ENCODE results near the gene OSBPL2.

Gene OSBPL2

GRCh38 chr20:62222972-62223371 is 15.3 kb upstream of the OSBPL2 start:
- no peak for DNase-seq

GRCh38 chr20:62223571-62223970 is 14.8 kb upstream of the OSBPL2 start:
- no peak for DNase-seq

DNA sequence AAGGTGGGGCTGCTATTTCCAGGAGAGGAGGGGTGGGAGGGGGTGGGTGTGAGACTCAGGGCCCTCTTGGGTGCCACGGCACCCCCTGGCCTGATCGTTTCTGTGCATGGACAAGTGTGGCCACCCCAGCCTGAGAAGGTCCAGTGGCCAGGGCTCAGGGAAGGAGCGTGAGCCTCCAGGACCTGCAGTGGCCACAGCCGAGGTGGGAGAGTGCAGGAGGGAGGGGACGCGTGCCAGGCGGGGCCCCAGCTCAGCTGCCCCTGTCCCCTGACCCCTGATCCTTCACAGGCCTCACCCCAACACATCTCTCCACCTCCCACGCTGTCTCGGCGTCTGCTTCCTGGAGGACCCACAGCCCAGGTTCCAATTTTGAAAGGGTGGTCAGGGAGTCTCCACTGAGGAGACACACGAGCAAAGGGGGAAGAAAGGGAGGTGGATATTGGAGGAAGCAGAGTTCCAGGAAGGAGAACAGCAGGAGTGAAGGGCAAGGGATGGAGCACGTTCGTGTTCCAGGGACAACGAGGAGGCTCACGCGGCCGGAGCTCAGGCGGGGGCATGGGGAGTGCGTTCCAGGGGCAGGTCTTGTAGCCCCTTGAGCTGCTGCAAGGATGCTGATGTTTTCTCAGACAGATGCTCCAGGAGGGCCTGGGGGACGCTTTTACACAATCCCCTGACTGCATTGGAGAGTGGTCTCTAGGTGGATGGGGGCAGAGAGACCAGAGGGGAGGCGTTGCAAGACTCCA is 14.0 kb upstream of the OSBPL2 start:
- no peak for DNase-seq

DNA sequence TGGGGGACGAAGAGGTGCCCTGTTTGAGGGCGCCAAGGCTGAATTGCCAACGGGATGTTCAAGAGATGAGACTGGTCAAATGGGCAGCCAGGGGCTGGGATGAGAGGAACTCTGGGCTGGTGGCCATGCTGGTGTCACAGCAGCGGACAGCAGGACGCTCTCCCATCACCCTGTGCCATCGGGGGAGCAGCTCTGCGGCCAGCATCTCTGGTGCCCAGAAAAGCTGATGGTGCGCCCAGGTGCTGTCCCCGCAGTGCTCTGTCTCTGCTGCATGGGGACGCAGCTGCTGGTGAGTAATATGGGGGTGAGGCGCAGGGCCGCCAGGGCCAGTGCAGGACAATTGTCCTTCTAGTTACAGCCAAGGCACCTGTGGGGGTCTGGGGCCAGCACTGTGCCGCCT is 13.3 kb upstream of the OSBPL2 start:
- no peak for DNase-seq

GRCh38 chr20:62225820-62226635 is 12.3 kb upstream of the OSBPL2 start:
- no peak for DNase-seq

GRCh38 chr20:62226707-62227590 is 11.4 kb upstream of the OSBPL2 start:
- no peak for DNase-seq

DNA sequence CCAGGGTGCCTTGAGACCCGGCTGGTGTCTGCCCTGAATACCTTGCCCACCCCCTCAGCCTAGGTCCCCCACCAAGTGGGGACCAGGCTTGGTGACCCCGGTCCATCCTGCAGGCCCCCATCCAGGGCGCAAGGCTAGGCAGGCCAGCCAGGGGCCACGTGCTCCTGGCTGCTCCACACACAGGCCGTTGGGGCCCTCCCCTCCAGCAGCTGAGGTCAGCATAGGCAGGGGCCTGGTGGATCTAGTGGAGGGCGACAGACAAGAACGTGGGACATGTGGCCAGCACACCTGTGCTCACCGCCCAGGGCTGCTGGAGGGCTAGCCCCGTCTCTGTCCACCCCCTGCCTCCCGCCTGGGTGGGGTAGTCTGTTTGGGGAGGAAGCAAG is 10.7 kb upstream of the OSBPL2 start:
- no peak for DNase-seq

DNA sequence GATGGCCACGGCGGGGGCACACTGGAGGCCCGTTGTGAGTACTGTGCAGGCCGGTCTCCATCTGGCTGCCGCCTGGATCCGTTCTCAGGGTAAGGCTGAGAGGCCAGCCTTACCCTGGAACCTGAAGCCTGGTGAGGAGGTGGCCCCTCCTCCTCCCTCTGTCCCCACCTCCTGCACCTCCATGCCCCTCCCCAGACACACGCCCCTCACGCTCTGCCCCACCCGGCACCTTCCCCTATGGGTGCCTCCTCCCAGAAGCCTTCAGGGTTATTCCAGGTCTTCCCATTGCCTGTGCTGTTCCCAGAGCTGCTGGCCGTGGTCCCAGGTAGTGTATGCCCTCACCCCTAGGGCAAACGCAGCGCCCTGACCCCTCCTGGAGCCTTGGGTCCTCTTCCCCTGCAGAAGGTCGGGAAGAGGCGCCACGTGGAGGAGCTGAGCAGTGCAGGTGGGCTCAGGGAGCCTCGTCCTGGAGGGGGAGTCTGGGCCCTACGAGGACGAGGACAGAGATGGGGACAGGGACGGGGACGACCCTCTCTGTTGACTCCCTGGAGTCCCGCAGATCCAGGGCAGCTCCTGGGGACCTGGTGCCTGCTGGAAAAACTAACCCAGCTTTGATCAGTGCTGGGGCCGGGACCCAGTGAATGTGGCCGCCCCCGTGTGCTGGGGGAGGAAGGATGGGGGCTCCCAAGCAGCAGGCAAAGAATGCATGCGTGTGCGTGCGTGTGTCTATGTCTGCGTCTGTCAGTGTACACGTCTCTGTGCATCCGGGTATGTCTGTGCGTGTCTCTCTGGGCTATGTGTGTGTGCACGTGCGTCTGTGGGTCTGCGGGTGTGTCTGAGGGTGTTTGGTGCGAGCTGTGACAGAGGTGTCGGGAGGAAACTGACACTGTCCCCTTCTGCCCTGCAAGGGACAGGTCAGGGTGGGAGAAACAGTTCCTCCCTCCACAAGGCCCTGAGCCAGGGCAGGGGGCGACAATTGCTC is 10.1 kb upstream of the OSBPL2 start:
- DNase-seq = no peak

GRCh38 chr20:62228982-62229545 is 9.3 kb upstream of the OSBPL2 start:
- no peak for DNase-seq

DNA sequence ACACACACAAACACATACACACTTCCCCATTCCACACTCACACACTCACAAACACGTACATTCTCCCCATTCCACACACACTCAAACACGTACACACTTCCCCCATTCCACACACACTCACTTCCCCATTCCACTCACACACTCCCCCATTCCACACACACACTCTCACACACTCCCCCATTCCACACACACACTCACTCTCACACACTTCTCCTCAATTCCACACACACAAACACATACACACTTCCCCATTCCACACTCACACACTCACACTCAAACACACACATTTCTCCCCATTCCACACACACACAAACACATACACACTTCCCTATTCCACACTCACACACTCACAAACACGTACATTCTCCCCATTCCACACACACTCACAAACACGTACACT is 8.7 kb upstream of the OSBPL2 start:
- no peak for DNase-seq

DNA sequence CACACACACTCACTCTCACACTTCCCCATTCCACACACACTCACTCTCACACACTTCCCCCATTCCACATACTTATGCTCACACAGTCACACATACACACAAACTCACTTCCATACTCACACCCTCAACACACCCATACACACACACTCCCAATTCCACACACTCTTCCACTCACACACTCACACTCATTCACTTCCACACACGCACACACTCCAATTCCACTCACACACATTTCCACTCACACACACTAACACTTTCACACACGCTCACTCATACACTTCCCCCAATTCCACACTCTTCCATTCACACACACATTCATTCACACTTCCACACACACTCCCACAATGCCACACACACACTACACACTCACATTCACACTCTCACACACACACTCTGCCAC is 8.0 kb upstream of the OSBPL2 start:
- DNase-seq = no peak

DNA sequence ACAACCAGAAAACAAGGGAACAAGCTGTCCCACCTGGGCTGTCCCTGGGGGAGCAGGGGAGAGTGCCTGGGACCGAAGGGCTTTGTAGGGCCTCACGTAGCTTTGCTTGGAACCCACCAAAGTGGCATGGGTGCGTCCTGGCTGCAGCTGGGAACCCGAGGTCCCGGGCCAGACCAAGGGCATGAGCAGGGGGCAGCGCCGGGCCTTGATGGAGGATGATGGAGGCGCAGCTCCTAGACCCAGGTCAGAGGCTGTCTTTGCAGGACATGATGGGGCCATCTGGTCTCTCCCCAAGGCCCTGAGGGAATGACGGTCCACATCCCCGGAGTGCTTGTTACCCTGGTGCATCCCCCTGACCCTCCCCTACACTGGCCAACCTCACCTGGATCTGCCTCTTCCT is 7.6 kb upstream of the OSBPL2 start:
- no peak for DNase-seq

DNA sequence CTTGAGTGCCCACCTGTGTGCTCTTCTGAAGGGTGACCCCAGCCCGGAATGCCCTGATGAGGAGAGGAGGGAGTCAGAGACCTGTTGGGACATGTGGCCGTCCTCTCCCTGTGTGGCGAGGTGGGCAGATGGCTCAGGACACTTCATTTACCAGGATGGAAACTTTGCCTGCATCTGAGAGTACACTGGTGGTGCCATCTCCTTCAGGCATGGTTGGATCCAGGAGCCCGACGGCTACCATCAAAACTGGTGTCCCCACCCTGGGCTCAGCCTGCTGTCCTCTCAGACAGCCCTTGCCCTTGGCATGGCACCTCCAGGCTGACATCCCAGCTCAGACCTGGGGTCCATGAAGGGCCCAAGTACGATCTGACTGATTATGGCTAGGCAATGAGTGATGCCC is 7.0 kb upstream of the OSBPL2 start:
- DNase-seq = no peak

DNA sequence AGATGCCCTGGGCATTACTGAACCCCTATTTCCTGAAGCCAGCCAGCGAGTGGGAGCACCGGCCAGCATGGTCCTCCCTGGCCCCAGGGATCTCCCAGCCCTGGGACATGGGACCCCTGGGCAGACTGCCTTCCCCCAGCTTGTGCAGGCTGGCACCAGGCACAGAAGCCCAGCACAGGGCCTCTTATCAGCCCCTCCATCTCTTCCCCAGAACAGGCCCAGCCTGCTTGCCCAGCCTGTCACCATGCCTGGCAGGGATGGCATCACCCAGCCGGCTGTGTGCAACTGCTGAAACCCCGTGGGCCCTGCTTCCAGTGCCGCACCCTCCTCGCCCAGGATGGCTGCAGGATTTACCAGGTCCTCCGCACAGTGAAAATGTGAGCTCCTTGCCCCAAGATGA is 6.1 kb upstream of the OSBPL2 start:
- no peak for DNase-seq

DNA sequence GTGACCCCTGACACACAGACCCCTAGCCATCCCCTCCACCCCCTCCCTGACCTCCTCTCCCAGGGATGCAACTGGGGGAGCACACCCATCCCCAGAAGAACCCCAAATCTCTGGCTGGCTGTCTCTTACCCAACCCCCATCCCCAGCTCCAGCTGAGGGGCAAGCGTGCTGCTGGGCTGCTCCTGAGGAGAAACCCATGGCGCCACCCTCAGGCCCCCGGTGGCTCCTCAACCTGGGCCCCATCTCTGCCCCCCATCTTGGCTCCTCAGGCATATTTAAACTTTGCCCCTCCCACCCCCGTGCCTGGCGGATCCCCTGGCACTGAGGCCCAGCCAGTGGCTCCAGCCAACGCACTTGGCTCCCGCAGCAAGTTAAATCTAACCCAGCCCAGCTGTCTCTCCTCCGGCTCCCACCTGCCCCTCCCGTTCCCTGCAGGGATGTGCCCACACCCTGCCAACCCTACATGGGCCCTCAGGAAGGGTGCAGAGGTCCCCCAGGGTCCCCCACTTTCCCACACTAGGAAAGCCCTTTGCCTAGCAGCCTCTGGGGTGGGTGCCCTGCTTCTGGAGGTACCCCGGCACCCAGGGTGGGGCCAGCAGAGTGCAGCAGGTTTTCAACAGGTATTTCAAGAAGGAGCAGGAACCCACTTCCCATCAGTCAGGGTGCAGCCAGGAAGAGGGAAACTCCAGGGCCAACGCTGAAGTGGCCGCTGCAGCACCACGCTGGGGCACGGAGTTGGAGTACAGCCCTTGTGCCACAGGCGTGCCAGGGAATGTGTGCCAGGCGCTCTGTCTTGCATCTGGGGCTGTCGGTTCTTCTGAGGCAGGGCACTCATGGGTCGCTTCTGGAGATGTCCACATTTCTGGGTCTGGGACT is 5.3 kb upstream of the OSBPL2 start:
- no peak for DNase-seq

- no peak for DNase-seq
Observed at GRCh38 chr20:62233684-62234083, 4.6 kb upstream of the OSBPL2 start.

DNA sequence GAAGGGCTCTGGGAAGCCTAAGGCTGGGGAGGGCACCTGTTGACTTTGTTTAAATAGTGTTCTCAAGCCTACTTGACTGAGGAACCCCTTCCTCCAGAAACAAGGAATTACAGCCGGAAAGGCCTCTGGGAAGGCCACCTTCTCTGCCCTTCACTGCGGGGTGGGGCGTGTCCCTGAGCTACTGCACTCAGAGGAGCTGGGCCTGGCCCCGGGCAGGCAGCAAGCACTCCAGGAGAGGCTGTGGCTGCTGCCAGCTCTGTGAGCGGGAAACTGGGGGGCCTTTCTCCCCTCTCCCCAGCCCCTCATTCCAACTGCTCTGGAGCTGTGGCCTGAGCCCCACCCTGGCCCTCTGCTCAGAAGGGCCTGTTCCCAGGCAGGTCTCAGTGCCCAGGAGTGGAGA is 4.0 kb upstream of the OSBPL2 start:
- DNase-seq = no peak

GRCh38 chr20:62235001-62235776 is 3.1 kb upstream of the OSBPL2 start:
- peak; percentile 80 for DNase-seq

DNA sequence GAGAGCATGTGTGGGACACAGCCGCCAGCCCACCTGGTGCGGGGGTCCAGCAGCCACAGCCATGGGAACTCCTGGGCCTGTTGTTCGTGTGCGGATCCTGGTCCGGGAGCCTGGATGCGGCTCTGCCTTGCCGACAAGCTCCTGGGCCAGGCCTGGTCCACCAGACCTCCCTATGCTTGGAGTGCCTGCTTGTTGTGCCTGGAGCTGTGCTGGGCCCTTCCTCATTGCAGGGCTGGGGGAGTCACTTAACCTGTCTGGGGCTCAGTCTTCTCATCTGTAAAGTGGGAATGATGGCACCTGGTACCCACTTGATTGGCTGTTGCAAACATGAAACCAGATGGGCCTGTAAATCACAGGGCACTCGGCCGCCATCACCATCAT is 2.6 kb upstream of the OSBPL2 start:
- no peak for DNase-seq

GRCh38 chr20:62236200-62236599 is 2.1 kb upstream of the OSBPL2 start:
- no peak for DNase-seq

All from hematopoietic multipotent progenitor cell treated with erythropoietin and hydrocortisone succinate and interleukin-3 and kit ligand, for 4 days (in vitro differentiated cells).